Omental fat pad (tissue), 4 donors: ENCODE measurements around the gene FKBP8. TPM values are rescaled to one million over a fixed set of nuclear protein-coding genes. Genes with fewer than 3 reads are reported as not detected.

ENCODE experiments used
- ATAC-seq: fragments of 150-250 bp; one replicate; pipeline ENCODE4 v1.9.1; 2016; ENCODE audit warnings: mild to moderate bottlenecking, moderate library complexity; ENCODE audit not compliant: low FRiP score
- DNase-seq: peaks from one replicate; pipeline ENCODE4 v3.0.0-alpha.2; 2019; ENCODE audit warnings: low spot score
- total RNA-seq, 4 donors: library from RNA; depleted of rRNA; stranded (reverse); fragments of >200 nt; gene quantifications; one replicate each; pipeline ENCODE4 v1.1.0, GENCODE V29; 2016
- TF ChIP-seq, protein P1 (sequence below), 3 donors: fragments of 450-650 bp; IDR thresholded peaks; one replicate each; pipeline ENCODE4 v1.5.1; 2016 to 2017; ENCODE audit warnings: antibody characterized with exemption in 3 of 3, mild to moderate bottlenecking in 3 of 3, moderate library complexity in 2 of 3

The FKBP8 gene
- total RNA-seq, 4 donors from 2014 or later: 193 to 275 (median 236) TPM

DNA sequence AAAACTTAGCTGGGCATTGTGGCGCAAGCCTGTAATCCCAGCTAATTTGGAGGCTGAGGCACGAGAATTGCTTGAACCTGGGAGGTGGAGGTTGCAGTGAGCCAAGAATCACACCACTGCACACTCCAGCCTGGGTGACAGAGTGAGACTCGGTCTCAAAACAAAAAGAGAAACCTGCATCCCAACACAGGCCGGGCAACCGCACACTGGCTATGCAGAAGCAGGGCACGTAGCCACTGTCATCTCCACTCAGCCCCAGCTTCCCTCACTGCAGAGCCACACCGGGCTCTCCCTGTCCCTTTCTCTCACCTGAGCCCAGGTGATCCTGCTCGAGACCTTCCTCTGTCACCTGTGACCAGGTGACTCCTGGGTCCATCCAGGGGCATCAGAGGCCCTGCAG, 33.2 kb downstream of the FKBP8 start:
- TF ChIP-seq, protein P1, sequence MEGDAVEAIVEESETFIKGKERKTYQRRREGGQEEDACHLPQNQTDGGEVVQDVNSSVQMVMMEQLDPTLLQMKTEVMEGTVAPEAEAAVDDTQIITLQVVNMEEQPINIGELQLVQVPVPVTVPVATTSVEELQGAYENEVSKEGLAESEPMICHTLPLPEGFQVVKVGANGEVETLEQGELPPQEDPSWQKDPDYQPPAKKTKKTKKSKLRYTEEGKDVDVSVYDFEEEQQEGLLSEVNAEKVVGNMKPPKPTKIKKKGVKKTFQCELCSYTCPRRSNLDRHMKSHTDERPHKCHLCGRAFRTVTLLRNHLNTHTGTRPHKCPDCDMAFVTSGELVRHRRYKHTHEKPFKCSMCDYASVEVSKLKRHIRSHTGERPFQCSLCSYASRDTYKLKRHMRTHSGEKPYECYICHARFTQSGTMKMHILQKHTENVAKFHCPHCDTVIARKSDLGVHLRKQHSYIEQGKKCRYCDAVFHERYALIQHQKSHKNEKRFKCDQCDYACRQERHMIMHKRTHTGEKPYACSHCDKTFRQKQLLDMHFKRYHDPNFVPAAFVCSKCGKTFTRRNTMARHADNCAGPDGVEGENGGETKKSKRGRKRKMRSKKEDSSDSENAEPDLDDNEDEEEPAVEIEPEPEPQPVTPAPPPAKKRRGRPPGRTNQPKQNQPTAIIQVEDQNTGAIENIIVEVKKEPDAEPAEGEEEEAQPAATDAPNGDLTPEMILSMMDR (IDR thresholded peaks at IDR 0.05): no peak
- ATAC-seq (no peak), DNase-seq (no peak)

DNA sequence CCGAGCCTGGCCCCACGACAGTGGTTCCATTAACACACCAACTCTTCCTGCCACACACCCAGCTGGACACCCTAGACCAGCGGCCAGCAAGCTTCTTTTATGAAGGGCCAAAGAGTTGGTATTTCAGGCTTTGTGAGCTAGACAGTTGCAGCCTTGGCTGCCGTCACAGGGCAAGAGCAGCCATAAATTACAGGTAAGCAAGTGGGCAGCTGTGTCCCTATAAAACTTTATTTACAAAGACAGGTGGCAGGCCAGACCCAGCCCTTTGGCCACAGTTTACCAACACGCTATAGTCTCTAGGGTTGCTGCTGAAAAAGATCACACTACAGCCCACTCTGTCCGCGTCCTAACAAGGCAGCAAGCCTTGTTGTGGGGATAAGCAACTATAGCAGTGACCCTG, 34.8 kb downstream of the FKBP8 start:
- TF ChIP-seq, protein P1 (IDR thresholded peaks at IDR 0.05): no peak
- no peak for DNase-seq
- ATAC-seq: no peak

DNA sequence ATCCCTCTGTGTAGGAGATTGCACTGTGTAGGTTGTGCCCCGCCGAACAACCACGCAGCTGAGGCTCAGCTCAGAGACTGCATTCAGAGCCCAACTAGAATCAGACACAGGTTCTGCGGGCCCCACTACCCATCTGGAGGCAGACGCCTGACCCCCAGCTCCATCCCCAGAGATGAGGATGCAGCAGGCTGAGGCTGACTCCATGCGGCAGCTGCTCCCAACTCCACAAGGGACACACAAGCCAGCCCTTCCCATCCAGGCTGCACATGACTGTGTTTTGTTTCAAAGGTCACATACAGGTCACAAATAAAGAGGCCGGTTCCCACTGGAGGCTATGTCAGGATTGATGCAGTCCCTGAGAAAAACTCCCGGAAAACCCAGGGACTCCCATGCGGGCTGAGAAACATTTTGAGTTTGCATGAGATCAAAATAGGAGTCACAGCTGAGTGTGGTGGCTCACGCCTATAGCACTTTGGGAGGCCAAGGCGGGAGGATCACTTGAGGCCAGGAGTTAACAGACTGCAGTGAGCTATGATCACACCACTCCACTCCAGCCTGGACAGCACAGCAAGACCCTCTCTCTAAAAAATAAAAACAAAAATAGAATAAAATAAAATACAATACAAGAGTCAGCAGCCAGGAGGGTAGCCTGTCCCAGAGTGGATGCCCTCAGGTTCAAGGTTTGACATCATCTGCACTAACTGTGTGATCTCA, 35.5 kb downstream of the FKBP8 start:
- ATAC-seq (no peak), DNase-seq (no peak)
- TF ChIP-seq, protein P1 (IDR thresholded peaks at IDR 0.05): no peak

DNA sequence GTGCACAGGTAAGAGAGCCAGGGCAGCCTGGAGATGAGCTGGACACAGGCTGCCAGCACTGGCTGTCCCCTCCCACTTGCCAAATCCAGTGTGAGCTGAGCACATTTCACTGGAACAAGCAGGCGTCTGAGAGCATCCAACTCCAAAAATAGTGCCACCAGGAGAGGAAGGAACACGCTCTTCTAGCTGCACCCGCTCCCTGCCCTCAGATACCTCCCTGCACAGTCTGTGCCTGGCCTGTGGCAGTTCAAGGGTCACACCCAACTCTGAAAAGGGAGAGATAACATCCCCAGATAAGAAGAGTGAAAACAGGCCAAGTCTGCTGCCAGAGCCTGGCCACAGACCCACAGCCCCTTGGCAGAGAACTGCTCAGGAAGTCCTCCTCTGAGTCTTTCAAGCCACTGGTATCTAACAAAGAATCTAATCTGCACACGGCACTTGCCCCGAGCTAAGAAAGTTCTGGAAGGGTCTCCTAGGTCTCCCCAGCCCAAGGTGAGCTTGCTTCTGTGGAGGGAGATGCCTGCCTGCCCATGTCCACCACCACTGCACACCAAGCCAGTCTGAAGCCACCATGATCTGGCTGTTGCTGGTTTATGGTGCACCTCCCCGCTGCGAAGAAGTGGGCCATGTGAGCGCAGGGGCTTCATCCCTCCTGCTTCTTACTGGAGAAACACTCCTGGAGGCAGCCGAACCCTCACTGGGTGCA, 36.2 kb downstream of the FKBP8 start:
- DNase-seq (no peak), ATAC-seq (no peak)
- TF ChIP-seq, protein P1 (IDR thresholded peaks at IDR 0.05): no peak

DNA sequence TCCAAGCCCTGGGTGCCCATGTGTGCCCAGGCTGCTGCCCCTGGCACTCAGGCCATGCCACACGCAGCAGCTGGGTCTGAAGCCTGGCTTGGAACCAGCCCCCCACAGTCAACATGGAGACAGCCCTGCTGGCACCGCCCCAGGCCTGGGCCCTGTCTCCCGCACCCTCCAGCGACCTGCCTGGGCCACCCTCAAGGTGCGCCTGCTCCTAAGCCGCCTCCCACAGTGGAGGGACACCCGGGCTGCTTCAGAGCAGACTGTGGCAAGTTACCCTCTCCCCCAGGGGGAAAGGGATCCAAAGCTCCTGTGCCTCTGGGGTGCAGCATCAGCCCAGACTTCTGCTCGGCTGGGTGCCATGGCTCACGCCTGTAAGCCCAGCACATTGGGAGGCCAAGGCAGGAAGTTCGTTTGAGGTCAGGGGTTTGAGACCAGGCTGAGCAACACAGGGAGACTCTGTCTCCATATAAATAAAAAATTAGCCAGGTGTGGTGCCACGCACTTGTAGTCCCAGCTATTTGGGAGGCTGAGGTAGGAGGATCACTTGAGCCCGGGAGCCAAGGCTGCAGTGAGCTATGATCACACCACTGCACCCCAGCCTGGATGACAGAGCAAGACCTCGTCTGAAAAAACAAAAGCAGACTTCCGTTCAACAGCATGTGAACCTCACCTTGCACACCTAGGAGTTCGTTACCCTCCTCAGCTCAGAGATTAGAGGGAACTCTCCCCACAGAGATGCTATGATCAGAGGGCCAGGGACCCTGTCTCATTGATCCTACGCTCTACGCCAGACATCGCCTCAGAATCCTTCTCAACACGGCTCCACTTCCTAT, 37.1 kb downstream of the FKBP8 start:
- DNase-seq (no peak), ATAC-seq (no peak)
- TF ChIP-seq, protein P1 (IDR thresholded peaks at IDR 0.05): no peak

DNA sequence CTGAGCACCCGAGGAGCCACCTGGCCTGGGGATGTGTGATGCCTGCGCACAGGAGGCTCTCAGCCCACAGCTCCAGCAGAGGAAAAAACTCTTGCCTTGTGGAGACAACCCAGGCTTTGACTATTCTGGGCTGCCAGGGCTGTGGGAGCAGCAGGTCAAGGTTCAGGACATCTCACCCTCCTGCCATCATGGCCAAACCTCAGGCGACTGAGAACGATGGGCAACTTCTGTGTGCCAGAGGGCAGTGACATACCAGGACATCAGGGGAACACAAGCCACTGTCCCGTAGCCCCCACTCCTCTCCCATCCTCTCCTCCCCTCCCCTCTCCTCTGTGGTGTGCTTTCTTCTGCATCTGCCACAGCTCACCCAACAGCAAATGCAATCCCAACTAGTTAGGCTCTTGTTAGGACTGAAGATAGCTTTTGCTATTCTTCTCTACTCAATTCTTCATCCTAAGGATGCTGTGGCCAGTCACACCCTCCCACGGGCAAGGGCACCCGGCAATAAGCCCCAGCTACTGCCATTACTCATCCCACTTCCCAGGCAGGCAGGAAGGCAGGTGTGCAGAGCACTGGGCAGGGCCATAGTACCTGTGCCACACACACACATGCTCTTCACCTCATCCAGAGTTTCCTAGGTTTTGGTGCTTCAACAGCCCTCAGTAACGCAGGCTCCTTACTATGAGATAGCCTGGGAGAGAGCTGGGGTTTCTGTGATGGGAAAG, 38.3 kb downstream of the FKBP8 start:
- ATAC-seq (no peak), DNase-seq (no peak)
- TF ChIP-seq, protein P1 (IDR thresholded peaks at IDR 0.05): no peak
